Tibial nerve (tissue), 4 donors: ENCODE measurements around the gene HS2ST1.

Experiments used
- CTCF ChIP-seq, 5 experiments: fragments of 200-600 bp in 3 of 5; fragments of 450-650 bp in 2 of 5; sonication (generic) in 3 of 5; IDR thresholded peaks; one replicate each; pipeline ENCODE4 v1.5.1; 2016 to 2019; ENCODE audit warnings: antibody characterized with exemption in 5 of 5, mild to moderate bottlenecking in 3 of 5, moderate library complexity in 2 of 5
- EP300 ChIP-seq, 2 donors: sonication (generic); formaldehyde crosslinking; IDR thresholded peaks; one replicate each; pipeline ENCODE4 v1.6.1; 2017; ENCODE audit warnings: antibody characterized with exemption in 2 of 2, mild to moderate bottlenecking in 1 of 2

DNA sequence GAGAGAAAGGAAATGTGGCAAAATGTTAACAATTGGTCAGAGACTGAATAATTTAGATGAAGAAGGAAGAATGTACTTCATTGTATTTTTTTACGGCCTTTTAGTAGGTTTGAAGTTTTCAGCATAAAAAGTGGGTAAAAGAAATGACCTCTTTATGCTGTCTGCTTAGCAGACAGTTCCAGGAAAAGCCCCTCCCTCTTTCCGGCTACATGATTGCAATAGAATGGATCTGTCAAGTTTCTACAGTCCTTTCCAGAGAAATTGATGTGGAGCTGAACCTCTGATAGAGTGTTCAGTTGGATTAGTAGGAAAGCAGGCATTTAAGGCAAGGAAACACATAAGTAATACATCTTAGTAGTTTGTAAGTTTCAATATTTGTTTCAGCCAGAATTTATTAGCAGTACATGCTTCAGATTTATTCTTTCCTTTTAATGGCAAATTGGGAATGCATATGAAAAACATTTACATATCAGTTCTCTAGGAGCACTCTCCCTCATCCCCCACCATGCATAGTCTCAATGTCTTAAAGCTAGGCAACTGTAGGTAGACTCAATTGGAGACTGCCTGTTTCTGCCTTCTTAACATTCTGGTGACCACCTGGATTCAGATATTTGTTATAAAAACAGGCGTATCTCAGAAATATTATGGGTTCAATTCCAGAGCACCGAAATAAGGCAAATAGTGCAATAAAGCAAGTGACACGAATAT lies 36.4 kb downstream of the HS2ST1 start:
- no peak for TF ChIP-seq CTCF (IDR thresholded peaks at IDR 0.05)
- TF ChIP-seq EP300 (IDR thresholded peaks at IDR 0.05), result no peak
